HEK293 (cell line): Measurements from ENCODE around the gene SLC22A17.

Experiments used
- CTCF ChIA-PET: fragments of 350-600 bp; formaldehyde crosslinking; extraction: SDS; loops from one replicate; lab custom pipeline; 2021; ENCODE audit warnings: antibody characterized with exemption; lab: Yijun Ruan, JAX
- POLR2A ChIA-PET: fragments of 300-600 bp; formaldehyde crosslinking; extraction: SDS; loops from one replicate; lab custom pipeline; 2020; ENCODE audit warnings: antibody characterized with exemption, inconsistent platforms; lab: Yijun Ruan, JAX
- H3K27ac ChIP-seq: fragments of 200-500 bp; sonication (Bioruptor generic); 2 replicates; pipeline ENCODE4 v1.5.1; 2014; ENCODE audit warnings: low read depth, low read length, control low read depth, inconsistent platforms; ENCODE audit errors: extremely low read depth
- H3K36me3 ChIP-seq, 2 experiments: fragments of 200-500 bp in 1 of 2; sonication (Bioruptor generic) in 1 of 2; 1 replicate in 1 of 2; 2 replicates in 1 of 2; pipeline ENCODE4 v1.5.1; 2014 to 2017; ENCODE audit warnings: inconsistent platforms in 2 of 2, low read length in 2 of 2; ENCODE audit not compliant: control insufficient read depth in 2 of 2, insufficient read depth in 1 of 2
- H3K4me1 ChIP-seq: fragments of 200-500 bp; sonication (Bioruptor generic); 2 replicates; pipeline ENCODE4 v1.5.1; 2014; ENCODE audit warnings: mild to moderate bottlenecking, low read length, inconsistent platforms; ENCODE audit not compliant: control insufficient read depth, insufficient read depth
- H3K4me3 ChIP-seq: 2 replicates; pipeline ENCODE4 v1.5.1; 2011; ENCODE audit warnings: low read depth, mild to moderate bottlenecking, control low read depth, low read length, moderate library complexity
- H3K9me3 ChIP-seq: fragments of 200-500 bp; sonication (Bioruptor generic); 2 replicates; pipeline ENCODE4 v1.5.1; 2014; ENCODE audit warnings: low read depth, low read length, inconsistent platforms; ENCODE audit not compliant: control insufficient read depth, insufficient read depth
- ELK4 ChIP-seq: IDR thresholded peaks from 2 replicates; pipeline ENCODE4 v1.6.1; 2011; ENCODE audit warnings: mild to moderate bottlenecking, low read depth, low read length, borderline replicate concordance
- GLIS1 ChIP-seq: fragments of 450-650 bp; formaldehyde crosslinking; IDR thresholded peaks from 2 replicates; pipeline ENCODE4 v1.5.1; 2016; ENCODE audit warnings: missing biosample characterization, missing genetic modification characterization
- PRDM10 ChIP-seq: fragments of 450-650 bp; formaldehyde crosslinking; IDR thresholded peaks from 2 replicates; pipeline ENCODE4 v1.5.1; 2016; ENCODE audit warnings: missing biosample characterization, missing genetic modification characterization
- PRDM2 ChIP-seq: fragments of 450-650 bp; formaldehyde crosslinking; IDR thresholded peaks from 2 replicates; pipeline ENCODE4 v1.5.1; 2016; ENCODE audit warnings: missing biosample characterization, missing genetic modification characterization, borderline replicate concordance
- ZBTB8A ChIP-seq: fragments of 450-650 bp; formaldehyde crosslinking; IDR thresholded peaks from 2 replicates; pipeline ENCODE4 v1.5.1; 2016; ENCODE audit warnings: missing biosample characterization, missing genetic modification characterization
- ZNF121 ChIP-seq: fragments of 450-650 bp; formaldehyde crosslinking; IDR thresholded peaks from 2 replicates; pipeline ENCODE4 v1.5.1; 2016; ENCODE audit warnings: missing biosample characterization, missing genetic modification characterization
- ZNF366 ChIP-seq: fragments of 450-650 bp; formaldehyde crosslinking; conservative IDR thresholded peaks from 2 replicates; pipeline ENCODE4 v1.5.1; 2016; ENCODE audit warnings: missing biosample characterization, missing genetic modification characterization
- ZNF518A ChIP-seq: fragments of 450-650 bp; formaldehyde crosslinking; conservative IDR thresholded peaks from 2 replicates; pipeline ENCODE4 v1.5.1; 2016; ENCODE audit warnings: low read depth, missing biosample characterization, missing genetic modification characterization
- ZNF521 ChIP-seq: fragments of 450-650 bp; formaldehyde crosslinking; IDR thresholded peaks from 2 replicates; pipeline ENCODE4 v1.5.1; 2017; ENCODE audit warnings: missing biosample characterization, mild to moderate bottlenecking, missing genetic modification characterization
- ZNF629 ChIP-seq: fragments of 450-650 bp; formaldehyde crosslinking; IDR thresholded peaks from 2 replicates; pipeline ENCODE4 v1.5.1; 2017; ENCODE audit warnings: missing biosample characterization, missing genetic modification characterization
- ZNF677 ChIP-seq: fragments of 450-650 bp; IDR thresholded peaks from 2 replicates; pipeline ENCODE4 v1.5.0; 2018; ENCODE audit warnings: missing biosample characterization, mild to moderate bottlenecking, missing genetic modification characterization, moderate library complexity
- ZNF707 ChIP-seq: fragments of 450-650 bp; formaldehyde crosslinking; IDR thresholded peaks from 2 replicates; pipeline ENCODE4 v1.5.1; 2016; ENCODE audit warnings: missing biosample characterization, missing genetic modification characterization
- ZNF768 ChIP-seq: fragments of 450-650 bp; formaldehyde crosslinking; IDR thresholded peaks from 2 replicates; pipeline ENCODE4 v1.5.1; 2018; ENCODE audit warnings: missing biosample characterization, mild to moderate bottlenecking, missing genetic modification characterization
- TF ChIP-seq, protein P1 (sequence below): fragments of 450-650 bp; formaldehyde crosslinking; IDR thresholded peaks from 2 replicates; pipeline ENCODE4 v1.5.1; 2016; ENCODE audit warnings: missing biosample characterization, missing genetic modification characterization

The SLC22A17 gene

GRCh38 chr14:23354990-23355389 lies 2.3 kb upstream of the SLC22A17 start:
- H3K4me3 ChIP-seq: no peak overlapping the region
- H3K27ac ChIP-seq: no peak overlapping the region
- H3K9me3 ChIP-seq: no peaks in the 10 kb centered on the region
- no peaks in the 10 kb centered on the region for H3K4me1 ChIP-seq
- TF ChIP-seq ZNF366: no peak
- TF ChIP-seq ZNF677 (tag by site-specific recombination): no peak
- TF ChIP-seq, all 188 proteins: peak for 0
- ChIA-PET CTCF (interaction anchor here (2.0 kb wide), 1 partner anchor 25 kb away, joined by 8 read pairs; no protein-coding TSS in a partner anchor), POLR2A (no interaction called here)
- no peaks in the 10 kb centered on the region for H3K36me3 ChIP-seq

DNA sequence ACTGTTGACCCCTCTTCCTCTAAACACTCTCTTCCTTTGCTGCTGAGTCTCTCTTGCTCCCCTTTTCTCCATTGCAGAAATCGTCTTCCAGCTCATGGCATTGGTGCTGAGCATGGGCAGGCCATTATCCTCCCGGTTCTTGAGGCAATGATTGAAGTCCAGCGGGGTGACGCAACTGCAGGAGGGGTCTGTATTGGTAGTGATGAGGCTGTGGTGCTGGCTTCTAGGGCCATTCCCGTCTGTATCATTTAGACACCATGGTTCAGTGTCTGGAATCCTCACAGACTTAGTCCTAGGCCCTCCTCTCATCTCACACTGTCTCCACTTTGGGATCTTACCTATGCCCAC lies 720 bp upstream of the SLC22A17 start:
- Histone ChIP-seq H3K4me1 (no peaks in the 10 kb centered on the region), H3K27ac (no peak overlapping the region), H3K9me3 (no peaks in the 10 kb centered on the region), H3K36me3 (no peaks in the 10 kb centered on the region), H3K4me3 (no peak overlapping the region)
- ChIA-PET CTCF (interaction anchor here (0.5 to 2.0 kb wide), 3 partner anchors 15 to 27 kb away, joined by 4 to 8 read pairs (median 4); no protein-coding TSS in a partner anchor), POLR2A (interaction anchor here (1.9 kb wide), 1 partner anchor 33 kb away, joined by 7 read pairs; the partner anchor contains the start of gene PABPN1)
- no peak for TF ChIP-seq ZNF768 (tag by site-specific recombination)
- TF ChIP-seq ZNF521 (tag by site-specific recombination): no peak
- no peak for TF ChIP-seq PRDM2 (tag by site-specific recombination)
- no peak for TF ChIP-seq ZNF707 (tag by site-specific recombination)
- no peak for TF ChIP-seq ZNF121 (tag by site-specific recombination)
- TF ChIP-seq ZNF629: no peak
- no peak for TF ChIP-seq ELK4
- TF ChIP-seq PRDM10 (tag by site-specific recombination): no peak
- TF ChIP-seq GLIS1 (tag by site-specific recombination): no peak
- TF ChIP-seq, protein P1, sequence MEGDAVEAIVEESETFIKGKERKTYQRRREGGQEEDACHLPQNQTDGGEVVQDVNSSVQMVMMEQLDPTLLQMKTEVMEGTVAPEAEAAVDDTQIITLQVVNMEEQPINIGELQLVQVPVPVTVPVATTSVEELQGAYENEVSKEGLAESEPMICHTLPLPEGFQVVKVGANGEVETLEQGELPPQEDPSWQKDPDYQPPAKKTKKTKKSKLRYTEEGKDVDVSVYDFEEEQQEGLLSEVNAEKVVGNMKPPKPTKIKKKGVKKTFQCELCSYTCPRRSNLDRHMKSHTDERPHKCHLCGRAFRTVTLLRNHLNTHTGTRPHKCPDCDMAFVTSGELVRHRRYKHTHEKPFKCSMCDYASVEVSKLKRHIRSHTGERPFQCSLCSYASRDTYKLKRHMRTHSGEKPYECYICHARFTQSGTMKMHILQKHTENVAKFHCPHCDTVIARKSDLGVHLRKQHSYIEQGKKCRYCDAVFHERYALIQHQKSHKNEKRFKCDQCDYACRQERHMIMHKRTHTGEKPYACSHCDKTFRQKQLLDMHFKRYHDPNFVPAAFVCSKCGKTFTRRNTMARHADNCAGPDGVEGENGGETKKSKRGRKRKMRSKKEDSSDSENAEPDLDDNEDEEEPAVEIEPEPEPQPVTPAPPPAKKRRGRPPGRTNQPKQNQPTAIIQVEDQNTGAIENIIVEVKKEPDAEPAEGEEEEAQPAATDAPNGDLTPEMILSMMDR (tag by site-specific recombination): no peak
- no peak for TF ChIP-seq ZNF518A (tag by site-specific recombination)
- TF ChIP-seq ZBTB8A: no peak
